GM19438 (cell line): ENCODE results near the gene DSPP.

ENCODE experiments used
- ATAC-seq: cut with Tn5 transposase; IDR thresholded peaks from one replicate; pipeline ENCODE4 v1.9.1; 2021; ENCODE audit warnings: low read depth; ENCODE audit not compliant: unreplicated experiment

Gene DSPP

GRCh38 chr4:87622303-87622702, 14.0 kb downstream of the DSPP start:
- ATAC-seq, result no peak

GRCh38 chr4:87624698-87625097, 16.4 kb downstream of the DSPP start:
- ATAC-seq, result no peak

DNA sequence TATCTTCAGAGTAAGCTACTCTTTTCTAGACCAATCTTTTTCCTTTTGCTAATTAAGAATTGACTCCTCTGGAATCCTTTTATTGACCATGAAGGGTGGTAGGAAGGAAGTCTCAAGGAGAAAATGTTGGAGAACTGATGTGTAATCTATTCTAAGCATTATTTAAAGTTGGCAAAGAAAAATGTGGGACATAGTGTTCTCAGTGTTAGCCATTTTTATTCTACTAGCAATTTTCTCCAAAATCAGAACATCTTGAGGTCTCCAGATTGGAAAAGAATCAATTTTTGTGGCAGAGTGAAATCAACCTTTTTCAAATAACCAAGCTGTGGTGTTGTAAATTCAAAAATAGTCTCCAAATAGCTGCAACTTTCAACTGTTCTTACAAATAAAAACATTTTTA, 23.3 kb downstream of the DSPP start:
- no peak for ATAC-seq

DNA sequence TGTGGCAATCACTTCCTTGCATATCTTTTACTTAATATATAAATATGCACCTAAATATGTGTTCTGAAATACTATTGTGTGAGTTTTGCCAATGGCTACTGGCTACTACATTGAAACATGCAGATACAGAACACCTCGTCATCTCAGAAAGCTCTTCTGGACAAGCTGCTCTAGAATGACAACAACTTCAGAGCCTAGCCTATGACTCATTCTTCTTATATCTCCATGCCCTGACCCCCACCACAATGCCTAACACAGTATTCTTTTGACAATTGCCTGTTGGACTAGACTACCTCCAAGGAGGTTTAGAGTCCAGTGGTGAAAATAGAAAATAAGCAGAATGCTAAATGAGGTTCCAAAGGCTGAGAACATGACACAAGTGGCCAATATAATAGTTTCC, 24.1 kb downstream of the DSPP start:
- ATAC-seq, result no peak

DNA sequence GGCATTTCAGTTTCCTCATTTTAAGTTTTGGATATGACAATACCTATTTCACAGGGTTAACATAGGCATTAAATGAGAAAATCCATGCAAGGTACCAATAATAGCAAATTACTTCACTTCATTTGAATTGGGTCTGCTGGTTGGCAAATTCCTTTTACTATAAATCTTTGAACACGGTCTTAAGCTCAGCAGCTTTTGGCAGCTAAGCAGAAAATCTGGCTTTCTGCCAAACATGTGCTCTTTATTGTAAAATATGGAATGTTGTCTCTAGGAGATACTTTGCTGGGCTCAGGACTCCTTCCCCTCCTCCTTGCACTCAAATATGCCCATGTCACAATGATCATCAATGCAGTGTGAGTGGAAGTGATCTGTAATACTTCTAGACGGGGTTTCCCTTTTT, 24.9 kb downstream of the DSPP start:
- no peak for ATAC-seq

DNA sequence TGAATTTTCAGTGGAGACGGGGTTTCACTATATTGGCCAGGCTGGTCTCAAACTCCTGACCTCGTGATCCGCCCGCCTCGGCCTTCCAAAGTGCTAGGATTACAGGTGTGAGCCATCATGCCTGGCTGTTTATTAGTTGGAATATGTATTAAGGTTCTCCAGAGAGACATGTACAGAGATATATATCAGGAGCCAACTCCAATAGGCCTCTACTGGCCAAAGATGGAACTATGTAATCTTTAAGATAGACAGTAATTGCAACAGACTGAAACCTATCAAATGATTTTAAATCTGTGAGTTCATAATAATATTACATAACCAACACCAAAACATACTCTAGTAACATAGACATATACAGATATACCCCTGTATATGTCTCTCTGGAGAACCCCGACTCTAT, 36.0 kb downstream of the DSPP start:
- ATAC-seq, result no peak

DNA sequence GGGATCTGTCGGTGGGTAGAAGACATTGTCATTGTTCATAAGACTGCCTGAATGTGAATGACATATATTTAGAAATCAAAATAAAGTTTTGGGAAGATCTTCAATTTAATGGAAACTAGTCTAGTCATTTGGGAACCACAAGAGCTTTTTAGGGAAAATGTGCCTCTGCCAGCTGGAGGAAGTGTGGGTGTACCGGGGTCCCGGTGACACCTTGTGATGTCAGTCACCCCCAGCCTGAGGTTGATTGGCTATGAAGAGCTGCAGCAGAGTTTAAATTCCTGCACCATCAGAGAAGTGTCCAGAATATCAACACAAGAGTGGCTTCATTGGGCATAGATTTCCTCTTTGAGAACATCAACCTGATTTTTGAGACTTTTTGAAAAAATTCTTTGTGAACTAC, 41.7 kb downstream of the DSPP start, which contains the start of gene DMP1:
Gene DMP1, plus strand, starts transcription at position 301 of the 400 bp plus-strand sequence. CDS start 6,213 bp downstream, outside the sequence.
- no peak for ATAC-seq

GRCh38 chr4:87650938-87651337, 42.6 kb downstream of the DSPP start:
- no peak for ATAC-seq

GRCh38 chr4:87651941-87652340, 43.6 kb downstream of the DSPP start:
- no peak for ATAC-seq

GRCh38 chr4:87654487-87655044, 46.2 kb downstream of the DSPP start:
- ATAC-seq, result no peak

DNA sequence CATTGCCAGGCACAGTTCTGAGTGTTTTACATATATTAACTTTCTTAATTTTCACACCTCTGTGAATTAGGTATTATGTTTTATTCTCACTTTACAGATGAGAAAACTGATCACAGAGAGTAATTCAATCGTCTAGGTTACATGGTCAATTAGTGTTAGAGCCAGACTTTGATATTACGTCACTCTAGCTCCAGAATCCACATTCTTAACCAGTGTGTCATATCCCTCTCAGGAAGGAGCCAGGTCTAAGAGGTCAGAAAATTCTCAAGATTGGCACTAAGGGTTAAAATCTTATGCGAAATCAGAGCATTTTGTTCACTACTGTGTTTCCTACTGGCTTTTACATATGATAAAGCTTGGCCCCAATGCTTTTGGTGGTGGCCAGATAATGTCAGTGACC, 49.2 kb downstream of the DSPP start:
- no peak for ATAC-seq

DNA sequence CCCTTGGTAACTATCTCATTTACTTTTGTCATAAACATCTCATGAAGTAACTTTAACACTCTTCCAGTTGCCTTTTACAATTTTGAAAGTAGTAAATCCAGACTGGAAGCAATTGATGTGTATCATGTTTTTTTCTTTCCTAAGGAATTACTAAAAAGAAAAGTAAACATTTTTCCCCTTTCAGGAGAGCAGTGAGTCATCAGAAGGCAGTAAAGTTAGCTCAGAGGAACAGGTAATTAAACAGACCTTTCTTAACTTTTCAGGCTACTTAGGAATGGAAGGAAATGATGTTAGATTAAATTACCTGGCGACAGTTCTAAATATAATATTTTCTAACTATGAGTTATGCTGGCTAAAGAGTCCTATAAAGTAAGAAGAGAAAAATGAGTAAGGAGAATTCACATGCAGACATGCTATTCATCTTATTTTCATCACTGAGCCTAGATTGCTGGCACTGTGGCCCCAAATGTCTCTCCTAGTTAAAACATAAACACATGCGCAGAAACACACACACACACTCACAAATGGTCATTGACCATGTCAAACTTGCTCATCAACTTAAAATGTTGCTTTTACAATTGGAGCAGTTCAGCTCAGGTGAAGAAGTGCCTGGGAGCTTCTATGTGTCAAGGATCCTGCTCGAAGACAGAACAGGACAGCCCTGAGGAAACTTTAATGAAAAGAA, 51.1 kb downstream of the DSPP start:
- ATAC-seq, result no peak

DNA sequence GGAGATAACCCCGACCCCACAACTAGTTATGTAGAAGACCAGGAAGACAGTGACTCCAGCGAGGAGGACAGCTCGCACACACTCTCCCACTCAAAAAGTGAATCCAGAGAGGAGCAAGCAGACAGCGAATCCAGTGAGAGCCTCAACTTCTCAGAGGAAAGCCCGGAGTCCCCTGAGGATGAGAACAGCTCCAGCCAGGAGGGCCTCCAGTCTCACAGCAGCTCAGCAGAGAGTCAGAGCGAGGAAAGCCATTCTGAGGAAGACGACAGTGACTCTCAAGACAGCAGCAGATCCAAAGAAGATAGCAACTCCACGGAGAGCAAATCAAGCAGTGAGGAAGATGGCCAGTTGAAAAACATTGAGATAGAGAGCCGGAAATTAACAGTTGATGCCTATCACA, 54.5 kb downstream of the DSPP start:
- ATAC-seq, result no peak
